Vagina (tissue), 2 donors: Measurements from ENCODE around the gene SLC35A3. TPM values are rescaled to one million over a fixed set of nuclear protein-coding genes. Genes with fewer than 3 reads are reported as not detected.

Experiments used
- DNase-seq, 2 donors: peaks; one replicate each; pipeline ENCODE4 v3.0.0-alpha.2; 2017; ENCODE audit errors: extremely low spot score in 2 of 2
- H3K27ac ChIP-seq: fragments of 200-600 bp; sonication (generic); one replicate; pipeline ENCODE4 v1.5.1; 2019
- H3K27me3 ChIP-seq: fragments of 200-600 bp; sonication (generic); one replicate; pipeline ENCODE4 v1.5.1; 2019
- H3K36me3 ChIP-seq, 2 donors: fragments of 200-600 bp; sonication (generic); one replicate each; pipeline ENCODE4 v1.5.1; 2017 to 2019
- H3K4me1 ChIP-seq: fragments of 200-600 bp; sonication (generic); one replicate; pipeline ENCODE4 v1.5.1; 2019
- H3K4me3 ChIP-seq, 2 donors: fragments of 200-600 bp; sonication (generic); 1 replicate in 1 of 2; 2 replicates in 1 of 2; pipeline ENCODE4 v1.5.1; 2016 to 2019
- H3K9me3 ChIP-seq: fragments of 200-600 bp; sonication (generic); one replicate; pipeline ENCODE4 v1.5.1; 2019
- CTCF ChIP-seq, 3 experiments: fragments of 450-650 bp in 2 of 3; fragments of 200-600 bp in 1 of 3; sonication (generic) in 1 of 3; IDR thresholded peaks; one replicate each; pipeline ENCODE4 v1.5.1; 2017 to 2019; ENCODE audit warnings: antibody characterized with exemption in 3 of 3, mild to moderate bottlenecking in 2 of 3, moderate library complexity in 2 of 3
- POLR2A ChIP-seq, 2 donors: fragments of 450-650 bp; IDR thresholded peaks; one replicate each; pipeline ENCODE4 v1.6.1; 2017; ENCODE audit warnings: antibody characterized with exemption in 2 of 2, mild to moderate bottlenecking in 2 of 2, moderate library complexity in 2 of 2
- POLR2AphosphoS5 ChIP-seq, 2 donors: sonication (generic); formaldehyde crosslinking; IDR thresholded peaks; one replicate each; pipeline ENCODE4 v1.9.0; 2017; ENCODE audit warnings: antibody characterized with exemption in 2 of 2, mild to moderate bottlenecking in 2 of 2, low read depth in 1 of 2; ENCODE audit not compliant: insufficient read depth in 1 of 2
- intact Hi-C: fragments of 100-400 bp; cut with DNase I; formaldehyde crosslinking; loops from one replicate; pipeline ENCODE4 v1.15.1; 2023
- total RNA-seq: library from RNA; depleted of rRNA; stranded (reverse); fragments of >200 nt; gene quantifications from one replicate; pipeline ENCODE4 v1.2.3, GENCODE V29; 2016

Gene SLC35A3
- total RNA-seq, 1 donor from 2014 or later: 31.9 TPM

GRCh38 chr1:100050139-100050538 lies 80.3 kb downstream of the SLC35A3 start:
- Histone ChIP-seq H3K27ac (no peak overlapping the region), H3K27me3 (no peaks in the 10 kb centered on the region), H3K4me1 (peaks cover 13% of the 10 kb centered on the region), H3K4me3 (no peak overlapping the region), H3K9me3 (no peaks in the 10 kb centered on the region), H3K36me3 (no peaks in the 10 kb centered on the region)
- no peak for TF ChIP-seq POLR2AphosphoS5 (IDR thresholded peaks at IDR 0.05; ENCODE audit: insufficient read depth in 1 of 2, low read depth in 1 of 2)
- TF ChIP-seq POLR2A (IDR thresholded peaks at IDR 0.05): no peak
- no peak for TF ChIP-seq CTCF (IDR thresholded peaks at IDR 0.05)
- no peak for DNase-seq
- intact Hi-C loops: no loop called here

- Histone ChIP-seq H3K9me3 (no peaks in the 10 kb centered on the region), H3K27me3 (no peaks in the 10 kb centered on the region), H3K27ac (no peak overlapping the region), H3K4me3 (no peak overlapping the region), H3K4me1 (peaks cover 11% of the 10 kb centered on the region), H3K36me3 (no peaks in the 10 kb centered on the region)
- intact Hi-C loops: no loop called here
- TF ChIP-seq POLR2A (IDR thresholded peaks at IDR 0.05): no peak
- TF ChIP-seq POLR2AphosphoS5 (IDR thresholded peaks at IDR 0.05; ENCODE audit: insufficient read depth in 1 of 2, low read depth in 1 of 2): no peak
- TF ChIP-seq CTCF (IDR thresholded peaks at IDR 0.05): no peak
- DNase-seq: no peak
Measured at GRCh38 chr1:100051401-100051800, 81.6 kb downstream of the SLC35A3 start.

- Histone ChIP-seq H3K9me3 (no peaks in the 10 kb centered on the region), H3K36me3 (no peaks in the 10 kb centered on the region), H3K4me1 (peaks cover 6% of the 10 kb centered on the region), H3K27me3 (no peaks in the 10 kb centered on the region), H3K4me3 (no peak overlapping the region), H3K27ac (no peak overlapping the region)
- intact Hi-C loops: no loop called here
- TF ChIP-seq CTCF (IDR thresholded peaks at IDR 0.05): no peak
- no peak for DNase-seq
Measured at GRCh38 chr1:100051893-100052292, 82.1 kb downstream of the SLC35A3 start.

GRCh38 chr1:100053119-100053518 lies 83.3 kb downstream of the SLC35A3 start:
- no peaks in the 10 kb centered on the region for H3K9me3 ChIP-seq
- TF ChIP-seq CTCF (IDR thresholded peaks at IDR 0.05) (no peak), POLR2AphosphoS5 (IDR thresholded peaks at IDR 0.05; ENCODE audit: insufficient read depth in 1 of 2, low read depth in 1 of 2) (no peak), POLR2A (IDR thresholded peaks at IDR 0.05) (no peak)
- H3K27me3 ChIP-seq: no peaks in the 10 kb centered on the region
- H3K4me3 ChIP-seq: no peak overlapping the region
- DNase-seq: no peak
- intact Hi-C loops: no loop called here
- H3K4me1 ChIP-seq: no peaks in the 10 kb centered on the region
- H3K27ac ChIP-seq: no peak overlapping the region
- H3K36me3 ChIP-seq: peaks cover 0 to 6% of the 10 kb centered on the region in 2 donors

- H3K36me3 ChIP-seq: peaks cover 0 to 13% of the 10 kb centered on the region in 2 donors
- no peak for DNase-seq
- TF ChIP-seq POLR2A (IDR thresholded peaks at IDR 0.05) (no peak), POLR2AphosphoS5 (IDR thresholded peaks at IDR 0.05; ENCODE audit: insufficient read depth in 1 of 2, low read depth in 1 of 2) (no peak), CTCF (IDR thresholded peaks at IDR 0.05) (no peak)
- no peaks in the 10 kb centered on the region for H3K9me3 ChIP-seq
- no peaks in the 10 kb centered on the region for H3K27me3 ChIP-seq
- intact Hi-C loops: no loop called here
- no peak overlapping the region for H3K4me3 ChIP-seq
- no peaks in the 10 kb centered on the region for H3K4me1 ChIP-seq
- no peak overlapping the region for H3K27ac ChIP-seq
Measured at GRCh38 chr1:100053727-100054126, 83.9 kb downstream of the SLC35A3 start.
